NCI-H1436 (cell line): ENCODE measurements around the gene FLG.
"Not testable (repeated sequence)": the region's sequence is repeated elsewhere in the genome, so short reads cannot be mapped to it uniquely, and the experiment has no call there.

Source experiments
- DNase-seq: peaks from one replicate; lab custom pipeline; 2025; lab: John Stamatoyannopoulos, UW

The FLG gene

DNA sequence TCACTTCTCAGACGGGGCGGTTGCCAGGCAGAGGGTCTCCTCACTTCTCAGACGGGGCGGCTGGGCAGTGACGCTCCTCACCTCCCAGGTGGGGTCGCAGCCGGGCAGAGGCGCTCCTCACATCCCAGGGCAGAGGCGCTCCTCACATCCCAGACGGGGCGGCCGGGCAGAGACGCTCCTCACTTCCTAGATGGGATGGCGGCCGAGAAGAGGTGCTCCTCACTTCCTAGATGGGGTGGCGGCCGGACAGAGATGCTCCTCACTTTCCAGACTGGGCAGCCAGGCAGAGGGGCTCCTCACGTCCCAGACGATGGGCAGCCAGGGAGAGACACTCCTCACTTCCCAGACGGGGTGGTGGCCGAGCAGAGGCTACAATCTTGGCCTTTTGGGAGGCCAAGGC lies 68.6 kb downstream of the FLG start:
- DNase-seq = not testable (repeated sequence)
